NCI-H446 (cell line): ENCODE data around the gene ARID3A.
"Not testable (repeated sequence)": the region's sequence is repeated elsewhere in the genome, so short reads cannot be mapped to it uniquely, and the experiment has no call there.

Source experiments
- DNase-seq, 2 experiments: peaks; one replicate each; lab custom pipeline; 2025; lab: John Stamatoyannopoulos, UW

Gene ARID3A

GRCh38 chr19:925526-926322 lies at the start of gene ARID3A:
Gene ARID3A (plus strand): TSS chr19:926035. CDS start chr19:929529, 3,494 bp downstream.
- DNase-seq = peak; percentile 79 to 89

- DNase-seq = no peak
Observed at GRCh38 chr19:876089-876488, 49.7 kb upstream of the ARID3A start.

- no peak for DNase-seq
Observed at GRCh38 chr19:876780-877314, 49.0 kb upstream of the ARID3A start.

GRCh38 chr19:877992-878660 lies 47.7 kb upstream of the ARID3A start:
- not testable (repeated sequence) for DNase-seq

- DNase-seq = not testable (repeated sequence)
Observed at GRCh38 chr19:878751-879561, 46.9 kb upstream of the ARID3A start.

GRCh38 chr19:879711-880438 lies 46.0 kb upstream of the ARID3A start:
- DNase-seq = no peak

- DNase-seq = no peak
Observed at GRCh38 chr19:881385-882071, 44.3 kb upstream of the ARID3A start.

- no peak for DNase-seq
Observed at GRCh38 chr19:882871-883497, 42.9 kb upstream of the ARID3A start.

GRCh38 chr19:883661-884211 lies 42.1 kb upstream of the ARID3A start:
- DNase-seq = no peak

- DNase-seq = no peak
Observed at GRCh38 chr19:884420-885211, 41.2 kb upstream of the ARID3A start.

- no peak for DNase-seq
Observed at GRCh38 chr19:885536-886224, 40.2 kb upstream of the ARID3A start.

- no peak for DNase-seq
Observed at GRCh38 chr19:887072-887471, 38.8 kb upstream of the ARID3A start.

GRCh38 chr19:887599-887998 lies 38.2 kb upstream of the ARID3A start:
- DNase-seq = no peak

- DNase-seq = no peak
Observed at GRCh38 chr19:888581-889385, 37.1 kb upstream of the ARID3A start.

GRCh38 chr19:889662-890295 lies 36.1 kb upstream of the ARID3A start:
- no peak for DNase-seq

- DNase-seq = no peak
Observed at GRCh38 chr19:890831-891230, 35.0 kb upstream of the ARID3A start.

GRCh38 chr19:891421-892200 lies 34.2 kb upstream of the ARID3A start:
- not testable (repeated sequence) for DNase-seq
